Panc1 (cell line): ENCODE measurements around the gene MNX1. TPM values are rescaled to one million over a fixed set of nuclear protein-coding genes. Genes with fewer than 3 reads are reported as not detected.

Source experiments
- ATAC-seq: fragments of 200-7000 bp; cut with Tn5 transposase; 2 replicates; pipeline ENCODE4 v1.9.1; 2020; ENCODE audit warnings: mild to moderate bottlenecking, moderate library complexity
- BruUV-seq: library from RNA; stranded (reverse); fragments of 400-500 nt; replicated peaks from 2 replicates; lab custom pipeline; 2021; lab: Mats Ljungman, UMichigan
- CTCF ChIA-PET: fragments of 300-600 bp; sonication (Branson Sonifier 250); formaldehyde crosslinking; loops from one replicate; lab custom pipeline; 2022; ENCODE audit warnings: antibody characterized with exemption; lab: Charles Lee
- POLR2A ChIA-PET: fragments of 300-600 bp; sonication (Branson Sonifier 250); formaldehyde crosslinking; loops from one replicate; lab custom pipeline; 2022; ENCODE audit warnings: antibody characterized with exemption; lab: Charles Lee
- DNase-seq: peaks from one replicate; pipeline ENCODE4 v3.0.0-alpha.2; 2010; ENCODE audit warnings: low read depth, low spot score
- H3K27ac ChIP-seq: 2 replicates; pipeline ENCODE4 v1.5.1; 2011; ENCODE audit warnings: mild to moderate bottlenecking, low read length, inconsistent platforms
- H3K27me3 ChIP-seq: fragments of 200-500 bp; sonication (Bioruptor generic); 2 replicates; pipeline ENCODE4 v1.6.0; 2014; ENCODE audit warnings: low read length, inconsistent platforms; ENCODE audit not compliant: control insufficient read depth, insufficient read depth
- H3K36me3 ChIP-seq: fragments of 200-500 bp; sonication (Bioruptor generic); 2 replicates; pipeline ENCODE4 v1.5.1; 2014; ENCODE audit warnings: inconsistent platforms, mild to moderate bottlenecking, low read length, moderate library complexity; ENCODE audit not compliant: control insufficient read depth, insufficient read depth
- H3K4me1 ChIP-seq: 2 replicates; pipeline ENCODE4 v1.5.1; 2011; ENCODE audit warnings: inconsistent platforms, mild to moderate bottlenecking, low read length, moderate library complexity; ENCODE audit not compliant: control insufficient read depth, insufficient read depth
- H3K4me3 ChIP-seq, 2 experiments: 2 replicates each; pipeline ENCODE4 v1.5.1; 2011 to 2012; ENCODE audit warnings: low read depth in 2 of 2, low read length in 2 of 2, mild to moderate bottlenecking in 2 of 2, inconsistent platforms in 1 of 2, moderate library complexity in 1 of 2
- H3K9me3 ChIP-seq: fragments of 200-500 bp; sonication (Bioruptor generic); 2 replicates; pipeline ENCODE4 v1.5.1; 2014; ENCODE audit warnings: low read depth, mild to moderate bottlenecking, inconsistent platforms, low read length, moderate library complexity; ENCODE audit not compliant: control insufficient read depth, insufficient read depth
- CTCF ChIP-seq: fragments of 450-650 bp; IDR thresholded peaks from 2 replicates; pipeline ENCODE4 v1.5.1; 2017; ENCODE audit warnings: mild to moderate bottlenecking
- POLR2AphosphoS5 ChIP-seq: IDR thresholded peaks from 2 replicates; pipeline ENCODE4 v1.6.1; 2012; ENCODE audit warnings: mild to moderate bottlenecking, low read depth, low read length, moderate library complexity
- REST ChIP-seq, 2 experiments: IDR thresholded peaks; 2 replicates each; pipeline ENCODE4 v1.6.1; 2011 to 2012; ENCODE audit warnings: low read depth in 2 of 2, control low read depth in 1 of 2, low read length in 1 of 2, mild to moderate bottlenecking in 1 of 2, moderate library complexity in 1 of 2; ENCODE audit not compliant: insufficient read depth in 1 of 2
- SIN3A ChIP-seq: IDR thresholded peaks from 2 replicates; pipeline ENCODE4 v1.6.1; 2012; ENCODE audit warnings: low read depth, mild to moderate bottlenecking, low read length, moderate library complexity, borderline replicate concordance; ENCODE audit not compliant: insufficient read depth
- TCF7L2 ChIP-seq: IDR thresholded peaks from 2 replicates; pipeline ENCODE4 v1.6.1; 2011; ENCODE audit warnings: mild to moderate bottlenecking, low read depth, low read length, inconsistent platforms
- in situ Hi-C: cut with HindIII; loops from 2 replicates; pipeline ENCODE4 v1.10.0; 2016; ENCODE audit warnings: low sequenced_read_pairs, low pct_unique_long_range_greater_than_20kb
- intact Hi-C: fragments of 100-400 bp; cut with micrococcal nuclease; formaldehyde crosslinking; loops from one replicate; pipeline ENCODE4 v1.10.0; 2022; ENCODE audit not compliant: unreplicated experiment
- total RNA-seq: library from RNA; stranded (reverse); gene quantifications from one replicate; pipeline ENCODE4 v1.2.1, GENCODE V29; 2021; ENCODE audit not compliant: unreplicated experiment

The MNX1 gene
- total RNA-seq, 1 experiment from 2014 or later = 3.6 TPM

- in situ Hi-C loops = no loop called here
- intact Hi-C loops = no loop called here
- Histone ChIP-seq H3K27me3 (no peaks in the 10 kb centered on the region), H3K4me1 (peaks cover 3% of the 10 kb centered on the region), H3K9me3 (no peaks in the 10 kb centered on the region), H3K27ac (no peak overlapping the region), H3K4me3 (no peak overlapping the region), H3K36me3 (no peaks in the 10 kb centered on the region)
- ATAC-seq (no peak), DNase-seq (no peak)
- no peak for TF ChIP-seq POLR2AphosphoS5
- TF ChIP-seq REST (IDR thresholded peaks at IDR 0.05; ENCODE audit: insufficient read depth in 1 of 2, low read depth in 2 of 2, low read length in 1 of 2) = no peak
- no peak for TF ChIP-seq TCF7L2
- no peak for TF ChIP-seq SIN3A
- no peak for TF ChIP-seq CTCF
- no TSS peak for BruUV-seq
- ChIA-PET POLR2A (no interaction called here), CTCF (no interaction called here)
Observed at GRCh38 chr7:157041514-157042277, 31.2 kb upstream of the MNX1 start.

- ATAC-seq (no peak), DNase-seq (no peak)
- H3K4me1 ChIP-seq = peaks cover 3% of the 10 kb centered on the region
- POLR2A ChIA-PET = no interaction called here
- no peak overlapping the region for H3K4me3 ChIP-seq
- TF ChIP-seq SIN3A (no peak), POLR2AphosphoS5 (no peak), CTCF (no peak), REST (IDR thresholded peaks at IDR 0.05; ENCODE audit: insufficient read depth in 1 of 2, low read depth in 2 of 2, low read length in 1 of 2) (no peak), TCF7L2 (no peak)
- no peak overlapping the region; the same call in 1 of the 2 replicates for H3K27ac ChIP-seq
- no TSS peak for BruUV-seq
- H3K9me3 ChIP-seq = no peaks in the 10 kb centered on the region
- in situ Hi-C loops = no loop called here
- intact Hi-C loops = no loop called here
- no peaks in the 10 kb centered on the region for H3K27me3 ChIP-seq
- no peaks in the 10 kb centered on the region for H3K36me3 ChIP-seq
- CTCF ChIA-PET = no interaction called here
Observed at GRCh38 chr7:157041004-157041403, 30.5 kb upstream of the MNX1 start.
